ENCODE data around the gene TTC22.

Gene TTC22

DNA sequence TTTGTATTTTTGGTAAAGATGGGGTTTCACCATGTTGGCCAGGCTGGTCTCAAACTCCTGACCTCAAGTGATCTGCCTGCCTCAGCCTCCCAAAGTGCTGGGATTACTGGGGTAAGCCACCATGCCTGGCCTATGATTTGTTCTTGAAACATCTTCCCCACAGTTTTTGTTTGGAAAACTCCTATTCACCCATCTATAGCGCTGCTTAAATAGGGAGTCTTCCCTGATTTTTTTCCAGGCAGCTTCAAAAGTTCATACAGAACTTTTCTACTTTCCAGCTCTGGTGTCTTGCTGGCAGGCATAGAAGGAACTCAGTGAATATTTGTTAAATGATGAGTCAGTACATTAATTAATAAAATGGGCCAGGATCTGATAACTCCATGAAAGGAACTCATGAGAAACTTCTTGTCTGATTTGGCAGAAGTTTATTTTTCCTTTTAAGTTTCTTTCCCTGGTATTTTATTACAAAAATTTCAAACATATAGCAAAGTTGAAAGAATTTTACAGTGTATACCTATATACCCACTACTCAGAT lies 33.0 kb upstream of the TTC22 start:
- DNase-seq (ENCODE audit: low spot score) = no peak

DNA sequence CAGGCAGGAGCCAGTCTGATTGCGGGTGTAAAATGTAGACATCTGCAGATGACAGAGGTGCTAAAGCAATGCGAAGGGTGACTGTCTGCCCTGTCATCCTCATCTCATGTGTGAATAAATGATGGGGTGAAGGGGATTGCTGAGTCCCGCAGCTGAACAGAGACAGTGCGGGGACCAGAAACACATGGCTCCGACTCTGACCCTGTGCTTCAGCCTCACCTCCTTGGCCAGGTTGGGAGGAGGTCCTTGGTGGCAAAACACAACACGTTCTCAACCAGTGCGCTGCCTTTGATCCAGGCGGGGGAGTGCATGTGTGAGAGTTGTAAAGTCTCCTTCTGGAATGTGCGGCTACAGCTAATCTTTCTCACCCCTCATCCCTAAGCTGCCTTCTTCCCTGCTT lies 32.0 kb upstream of the TTC22 start:
- no peak for DNase-seq (ENCODE audit: low spot score)

DNA sequence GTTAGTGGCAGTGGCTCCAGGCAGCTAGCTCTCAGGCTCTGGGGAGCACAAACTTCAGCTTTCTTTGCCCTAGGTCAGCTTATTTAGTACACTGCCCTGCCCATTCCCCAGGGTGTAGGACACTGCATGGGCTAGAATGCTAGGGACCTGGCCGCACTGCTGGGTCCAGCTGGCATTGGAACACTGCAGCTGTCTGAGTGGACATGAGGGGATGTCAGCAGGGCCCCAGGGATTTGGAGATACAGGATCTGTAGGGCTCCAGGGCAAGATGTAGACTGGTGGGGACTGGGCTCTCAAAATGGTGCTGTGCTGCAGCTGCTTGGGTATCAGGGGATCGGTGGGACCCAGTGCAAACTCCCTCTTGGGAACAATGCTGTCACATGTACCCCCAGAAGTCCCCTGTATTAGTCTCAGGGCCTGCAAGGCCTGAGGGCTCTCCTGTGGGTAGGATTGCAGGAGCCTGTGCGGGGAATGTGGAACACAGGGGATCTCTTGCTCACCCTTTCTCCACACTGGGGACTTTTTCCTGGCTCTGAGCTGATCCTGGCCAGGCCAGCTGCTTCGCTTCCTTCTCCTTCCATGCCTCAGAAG lies 25.2 kb upstream of the TTC22 start:
- DNase-seq (ENCODE audit: low spot score) = no peak

DNA sequence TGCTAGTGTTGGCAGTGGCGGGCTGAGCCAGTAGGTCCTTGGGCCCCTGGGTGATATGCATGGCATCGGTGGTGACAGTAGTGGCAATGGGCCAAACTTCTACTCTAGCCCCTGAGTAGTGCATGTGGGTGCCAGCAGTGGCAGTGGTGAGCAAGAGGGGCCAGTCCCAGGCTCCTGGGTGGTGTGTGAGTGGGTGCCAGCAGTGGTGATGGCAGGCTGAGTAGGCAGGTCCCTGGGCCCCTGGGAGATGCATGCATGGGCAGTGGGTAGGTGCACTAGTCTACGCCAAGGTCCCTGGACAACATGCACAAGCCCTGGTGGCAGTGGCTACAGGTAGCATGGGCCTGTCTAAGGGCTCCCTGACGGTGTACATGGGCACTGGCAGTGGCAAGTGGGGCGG lies 24.6 kb upstream of the TTC22 start:
- no peak for DNase-seq (ENCODE audit: low spot score)

DNA sequence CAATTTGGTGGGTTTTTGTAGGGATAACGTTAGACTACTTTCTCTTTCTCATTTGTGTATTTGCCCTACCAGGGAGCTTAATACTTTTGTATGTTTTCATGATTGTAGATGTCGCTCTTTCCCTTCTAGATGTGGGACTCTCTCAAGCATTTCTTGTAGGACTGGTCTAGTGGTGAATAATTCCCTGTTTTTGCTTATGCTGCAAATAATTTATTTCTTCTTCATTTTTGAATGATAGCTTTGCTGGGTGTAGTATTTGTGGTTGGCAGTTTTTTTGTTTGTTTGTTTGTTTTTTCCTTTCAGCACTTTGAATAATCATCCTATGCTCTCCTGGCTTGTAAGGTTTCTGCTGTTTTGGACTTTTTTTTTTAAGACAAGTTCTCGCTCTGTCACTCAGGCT lies 22.5 kb upstream of the TTC22 start:
- DNase-seq (ENCODE audit: low spot score) = no peak

DNA sequence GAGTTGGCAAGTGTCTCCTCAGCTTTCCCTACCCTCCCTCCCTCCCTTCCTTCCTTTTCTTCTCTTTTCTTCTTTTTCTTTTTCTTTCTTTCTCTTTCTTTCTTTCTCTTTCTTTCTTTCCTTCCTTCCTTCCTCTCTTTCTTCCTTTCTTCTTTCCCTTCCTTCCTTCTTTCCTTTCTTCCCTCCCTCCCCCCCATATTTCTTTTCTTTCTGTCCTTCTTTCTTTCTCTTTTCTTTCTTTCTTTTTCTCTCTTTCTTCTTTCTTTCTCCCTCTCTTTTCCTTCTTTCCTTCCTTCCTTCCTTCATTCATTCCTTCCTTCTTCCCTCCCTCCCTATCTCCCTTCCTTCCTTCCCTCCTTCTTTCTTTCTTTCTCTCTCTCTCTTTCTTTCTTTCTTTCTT lies 18.6 kb upstream of the TTC22 start:
- no peak for DNase-seq (ENCODE audit: low spot score)

DNA sequence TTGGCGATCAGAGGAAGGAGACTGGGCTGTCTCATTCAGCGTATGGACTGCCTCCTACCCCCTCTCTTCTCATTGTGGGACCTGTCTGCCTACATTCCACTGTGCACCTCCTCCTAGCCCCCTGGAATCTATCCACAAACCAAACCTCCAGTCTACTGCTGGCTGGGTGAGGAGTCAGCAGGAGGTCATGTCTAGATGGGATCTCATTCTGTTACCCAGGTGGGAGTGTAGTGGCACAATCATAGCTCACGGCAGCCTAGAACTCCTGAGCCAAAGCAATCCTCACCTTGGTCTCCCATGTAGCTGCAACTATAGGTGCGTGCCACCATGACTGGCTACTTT lies 18.0 kb upstream of the TTC22 start:
- no peak for DNase-seq (ENCODE audit: low spot score)

DNA sequence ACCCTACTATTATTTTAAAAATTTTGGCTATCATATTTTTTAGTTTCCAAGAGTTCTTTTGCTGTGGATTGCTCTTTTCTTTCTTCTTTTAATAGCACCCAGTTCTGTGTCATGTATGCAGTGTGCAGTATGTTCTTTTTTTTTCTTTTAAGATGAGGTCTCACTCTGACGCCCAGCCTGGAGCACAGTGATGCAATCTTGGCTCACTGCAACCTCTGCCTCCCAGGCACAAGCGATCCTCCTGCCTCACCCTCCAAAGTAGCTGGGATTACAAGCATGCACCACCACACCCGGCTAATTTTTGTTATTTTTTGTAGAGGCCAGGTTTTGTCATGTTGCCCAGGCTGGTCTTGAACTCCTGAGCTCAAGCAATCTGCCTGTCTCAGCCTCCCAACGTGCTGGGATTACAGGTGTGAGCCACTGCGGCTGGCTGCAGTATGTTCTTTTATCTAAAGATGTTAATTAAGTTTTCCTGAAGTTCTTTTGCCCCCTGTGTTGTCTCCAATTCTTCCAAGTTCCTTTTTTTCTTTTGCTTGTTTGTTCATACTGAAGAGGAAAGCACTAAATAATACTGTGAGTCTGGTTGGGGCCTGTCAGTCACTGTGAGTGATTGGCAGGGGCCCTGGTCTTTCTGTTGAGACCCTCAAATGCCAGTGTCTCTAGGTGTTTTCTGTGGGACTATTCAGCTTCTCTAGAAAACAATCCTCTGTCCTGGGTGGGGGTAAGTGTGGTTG lies 17.5 kb upstream of the TTC22 start:
- DNase-seq (ENCODE audit: low spot score) = no peak

DNA sequence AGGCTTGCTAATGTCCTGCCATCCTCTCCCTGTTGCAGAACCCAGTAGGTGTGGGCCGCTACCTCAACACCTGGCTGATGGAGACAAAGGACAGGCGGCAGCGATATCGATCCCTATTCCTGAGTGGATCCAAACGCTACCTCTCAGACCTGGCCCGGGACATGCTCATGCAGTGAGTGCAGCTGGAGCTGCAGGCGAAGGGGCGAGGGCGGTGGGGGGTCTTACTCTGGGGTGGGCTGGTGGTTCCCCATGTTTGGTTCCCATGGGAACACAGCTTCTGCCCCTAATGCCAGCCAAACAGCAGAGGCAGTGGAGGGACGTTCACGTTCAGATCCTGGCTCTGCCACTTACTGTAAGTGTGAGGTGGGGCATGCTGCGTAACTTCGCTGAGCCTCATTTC lies 15.8 kb upstream of the TTC22 start:
- no peak for DNase-seq (ENCODE audit: low spot score)

DNA sequence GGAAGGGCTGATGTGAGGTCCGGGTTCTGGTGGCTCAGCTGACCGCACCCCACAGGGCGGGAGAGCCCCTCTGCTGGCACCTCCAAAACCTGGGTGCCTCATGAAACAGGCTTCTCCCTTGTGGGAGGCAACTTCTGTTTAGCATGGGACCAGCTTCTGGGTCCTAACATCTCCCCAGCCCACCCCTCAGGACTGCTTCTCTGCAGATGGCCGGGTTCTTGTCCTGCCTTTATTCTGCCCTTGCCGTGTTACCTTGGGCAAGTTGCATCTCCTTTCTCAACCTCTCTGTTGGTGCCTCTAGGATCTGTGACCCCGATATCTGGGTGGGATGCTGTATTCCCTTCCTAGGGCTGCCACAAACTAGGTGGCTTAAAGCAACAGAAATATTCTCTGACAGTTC lies 15.0 kb upstream of the TTC22 start:
- no peak for DNase-seq (ENCODE audit: low spot score)

DNA sequence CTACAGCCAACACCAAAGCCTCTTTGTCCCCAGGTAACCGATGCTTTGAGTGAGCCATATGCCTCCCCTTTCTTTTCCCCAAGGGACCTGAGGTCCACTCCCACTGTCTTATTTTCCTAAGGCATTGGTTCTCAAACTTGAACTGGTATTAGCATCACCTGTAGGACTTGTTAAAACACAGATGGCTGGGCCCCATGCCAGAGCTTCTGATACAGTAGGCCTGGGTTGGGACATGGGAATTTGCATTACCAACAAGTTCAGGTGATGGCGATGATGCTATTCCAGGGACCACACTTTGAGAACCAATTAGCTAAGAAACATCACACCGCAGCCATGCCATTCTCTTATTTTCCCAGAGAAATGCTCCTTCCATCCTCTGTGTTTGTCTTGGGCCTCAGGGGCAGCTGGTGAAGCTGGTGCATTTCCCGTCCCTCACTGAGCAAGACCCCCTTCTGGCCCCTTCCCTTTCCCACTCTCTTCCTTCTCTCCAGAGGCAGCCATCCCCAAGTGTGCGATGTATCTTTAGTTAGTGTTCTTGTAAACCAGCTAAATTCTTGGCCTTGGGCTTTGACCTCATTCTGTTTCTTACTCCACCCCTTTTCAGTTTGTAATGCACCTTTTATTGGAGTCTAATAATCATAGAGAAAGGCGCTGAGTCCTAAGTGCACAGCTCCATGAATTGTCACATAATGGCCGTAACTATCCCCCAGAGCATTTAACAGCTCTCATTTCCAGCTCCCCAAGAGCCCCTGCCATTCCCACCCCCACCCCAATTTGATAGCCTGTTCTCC lies 14.2 kb upstream of the TTC22 start:
- DNase-seq (ENCODE audit: low spot score) = no peak

DNA sequence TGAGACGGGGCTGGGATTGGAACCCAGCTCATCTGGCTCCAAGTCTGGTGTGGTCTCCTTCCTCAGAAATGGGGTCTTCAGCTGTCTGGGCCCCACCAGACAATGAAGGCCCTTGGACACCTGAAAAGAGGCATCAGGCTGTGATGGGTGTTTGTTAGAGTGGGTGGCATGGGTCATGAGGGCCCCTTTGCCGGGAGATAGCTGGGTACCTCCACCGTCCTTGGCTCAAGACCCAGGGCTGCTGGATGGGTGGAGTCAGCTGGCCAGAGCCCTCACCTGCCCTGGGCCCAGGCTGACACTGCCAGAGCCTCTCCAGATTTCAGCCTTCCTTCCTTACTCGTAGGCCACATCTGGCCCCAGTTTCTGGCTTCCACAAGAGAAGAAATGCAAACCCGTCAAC lies 13.4 kb upstream of the TTC22 start:
- DNase-seq (ENCODE audit: low spot score) = no peak

DNA sequence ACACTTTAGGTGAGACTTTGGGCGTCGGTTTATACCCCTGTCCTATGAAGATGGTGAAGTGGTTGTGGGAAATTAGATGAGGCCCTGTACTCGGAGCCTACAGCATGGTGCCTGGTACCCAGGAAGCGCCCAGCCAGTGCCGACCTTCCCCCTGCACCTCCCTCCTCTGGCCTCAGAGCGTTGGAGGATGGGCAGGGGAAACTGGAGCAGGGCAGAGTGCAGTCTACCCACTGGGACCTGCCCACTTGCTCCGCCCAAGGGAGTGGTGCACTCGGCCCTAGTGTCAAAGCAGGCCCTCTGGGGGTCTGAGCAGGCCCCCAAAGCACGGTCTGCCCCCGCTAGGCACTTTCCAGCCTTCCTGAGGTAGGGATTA lies 13.0 kb upstream of the TTC22 start:
- DNase-seq (ENCODE audit: low spot score) = no peak

DNA sequence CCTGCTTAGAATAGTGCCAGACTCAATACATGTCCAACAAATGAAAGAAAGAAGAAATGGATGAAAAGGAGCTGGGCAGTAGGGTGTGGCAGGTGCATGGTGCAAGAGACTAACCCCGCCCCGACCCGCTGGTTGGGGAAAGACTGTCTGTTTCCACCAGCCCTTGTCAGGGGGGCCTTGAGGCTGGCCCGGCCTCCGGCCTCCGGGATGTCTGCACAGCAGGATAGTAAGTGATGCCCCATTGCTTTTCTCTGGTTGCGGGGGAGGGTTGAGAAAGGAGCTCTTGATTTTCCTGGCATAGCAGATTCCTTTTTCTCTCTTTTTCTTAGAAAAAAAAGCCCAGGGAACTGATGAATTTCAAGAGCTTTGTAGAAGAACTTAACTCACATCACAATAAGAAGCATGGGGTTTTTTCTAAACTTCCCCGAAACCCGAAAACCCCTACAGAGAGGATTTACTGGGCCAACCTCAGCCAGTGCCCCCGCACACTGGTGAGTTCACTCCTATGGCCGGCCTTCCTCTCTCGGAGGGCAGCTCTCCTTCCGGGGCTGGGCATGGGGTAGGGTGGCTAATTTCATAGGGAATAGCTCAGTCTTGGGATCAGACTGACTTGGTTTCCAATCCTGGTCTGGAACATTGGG lies 12.5 kb upstream of the TTC22 start:
- no peak for DNase-seq (ENCODE audit: low spot score)

DNA sequence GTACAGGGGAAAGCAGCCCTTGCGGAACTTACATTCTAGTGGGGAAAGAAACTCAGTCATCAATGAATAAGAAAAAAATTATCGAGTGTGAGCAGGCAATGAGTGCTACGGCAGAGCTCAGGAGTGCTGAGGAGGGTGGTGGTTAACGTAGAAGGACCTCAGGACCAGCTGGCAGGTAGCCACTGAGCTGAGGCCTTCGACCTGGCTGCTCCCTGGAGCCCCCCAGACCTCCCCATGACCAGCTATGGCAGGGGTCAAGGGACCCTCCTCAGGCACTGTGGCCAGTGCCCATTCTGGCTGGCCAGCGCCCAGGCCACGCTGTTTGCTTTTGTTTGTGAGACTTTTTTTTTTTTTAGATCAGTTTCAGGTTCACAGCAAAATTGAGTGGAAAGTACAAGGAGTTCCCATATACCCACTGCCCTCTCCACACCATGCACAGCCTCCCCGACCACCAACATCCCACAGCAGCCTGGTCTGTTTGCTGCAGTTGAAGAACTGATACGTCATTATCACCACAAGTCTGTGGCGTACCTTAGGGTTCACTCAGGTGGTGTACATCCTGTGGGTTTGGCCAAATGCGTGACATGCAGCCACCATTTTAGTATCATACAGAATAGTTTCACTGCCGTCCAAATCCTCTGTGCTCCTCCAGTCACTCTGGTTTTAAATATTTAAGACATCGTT lies 11.8 kb upstream of the TTC22 start:
- DNase-seq (ENCODE audit: low spot score) = no peak

DNA sequence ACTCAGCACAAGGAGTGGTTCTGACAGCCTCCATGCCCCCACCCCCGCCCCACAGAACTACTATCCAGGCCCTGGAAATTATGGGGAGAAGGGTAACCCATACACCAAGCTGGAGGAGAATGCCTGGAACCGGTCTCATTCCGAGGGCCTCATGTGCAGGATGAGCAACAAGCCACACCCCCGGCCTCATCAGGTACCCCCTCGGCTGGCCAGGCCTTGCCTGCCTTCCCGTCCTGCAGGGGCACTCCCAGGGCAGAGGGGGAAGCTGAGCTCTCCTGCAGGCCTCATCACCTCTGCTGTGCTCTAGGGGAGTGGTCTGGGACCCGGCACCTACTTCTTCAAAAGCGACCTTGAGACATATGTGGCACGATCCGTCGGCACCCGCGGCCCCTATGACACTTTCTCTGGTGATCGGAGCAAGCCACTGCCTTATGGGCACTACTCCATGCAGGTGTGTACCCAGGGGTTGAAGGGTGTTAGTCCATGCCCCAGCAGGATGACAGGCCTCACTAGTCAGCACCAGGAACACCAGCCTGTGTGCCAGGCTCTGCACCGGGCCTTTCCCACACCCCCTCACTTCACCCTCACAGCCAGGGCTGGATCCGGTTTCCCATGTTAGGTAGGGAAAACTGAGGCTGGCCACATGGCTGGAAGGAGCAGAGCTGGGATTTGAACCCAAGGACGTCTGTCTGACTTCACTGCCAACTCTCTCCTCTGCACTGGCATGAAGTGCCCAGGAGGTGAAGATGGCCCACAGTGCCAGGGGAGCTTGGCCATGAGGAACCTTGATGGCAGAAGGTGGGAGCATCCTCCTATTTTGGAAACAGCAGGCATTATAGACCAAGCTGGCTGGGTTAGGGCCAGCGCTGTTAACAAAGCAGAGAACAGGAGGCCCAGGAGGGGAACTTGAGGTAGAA lies 10.9 kb upstream of the TTC22 start:
- DNase-seq (ENCODE audit: low spot score) = no peak

DNA sequence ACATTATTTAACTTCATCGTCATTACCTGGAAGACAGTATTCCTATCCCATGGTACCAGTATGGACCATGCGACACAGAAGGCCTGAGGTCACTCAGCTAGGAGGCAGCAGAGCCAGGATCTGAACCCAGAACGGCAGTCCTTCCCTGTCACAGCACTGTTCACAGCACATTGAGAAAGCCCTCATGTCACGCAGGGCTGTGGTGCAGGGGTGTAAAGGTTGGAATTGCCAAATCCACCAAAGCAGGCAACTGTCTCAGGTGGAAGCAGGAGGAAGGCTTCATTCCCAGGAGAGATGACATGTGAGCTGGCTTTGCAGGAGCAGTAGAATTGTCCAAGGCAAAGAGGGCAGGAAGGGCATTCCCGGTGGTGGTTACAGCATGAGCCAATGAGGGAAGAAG lies 9.9 kb upstream of the TTC22 start:
- no peak for DNase-seq (ENCODE audit: low spot score)

DNA sequence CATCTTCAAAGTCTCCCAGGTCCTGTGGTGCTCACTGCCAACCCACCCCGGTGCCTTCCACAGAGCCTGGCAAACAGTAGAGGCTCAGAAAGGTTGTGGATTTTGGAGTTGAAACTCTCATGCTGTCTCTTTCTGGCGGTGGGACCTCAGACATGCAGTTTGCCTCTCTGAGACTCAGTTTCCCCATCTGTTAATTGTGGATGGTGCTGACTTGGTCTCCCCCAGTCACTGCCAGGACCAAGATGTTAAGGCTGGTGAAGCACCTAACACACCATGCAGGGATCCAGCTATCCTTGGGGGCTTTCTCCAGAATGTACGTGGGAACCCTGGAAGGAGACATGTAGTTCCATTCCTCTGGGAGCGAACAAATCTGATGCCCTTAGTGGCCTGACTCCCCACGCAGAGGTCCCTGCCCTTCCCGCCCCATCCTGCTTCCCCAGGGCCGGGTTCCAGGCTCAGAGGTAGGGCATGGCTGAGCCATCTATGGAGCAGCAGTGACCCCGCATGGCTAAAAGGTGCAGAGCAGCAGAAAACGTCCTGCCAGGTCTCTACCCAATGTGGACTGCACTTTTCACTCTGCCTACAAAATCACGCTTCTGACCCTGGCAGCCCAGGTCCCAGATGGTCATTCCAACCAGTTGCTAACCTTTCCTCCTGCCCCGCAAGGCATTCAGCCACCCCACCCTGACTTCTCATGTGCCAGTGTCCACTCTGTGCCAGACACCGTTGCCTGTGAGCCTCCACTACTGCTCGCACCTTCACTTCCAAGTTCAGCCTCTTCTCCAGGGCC lies 9.2 kb upstream of the TTC22 start:
- peak; percentile 31 for DNase-seq (ENCODE audit: low spot score)

DNA sequence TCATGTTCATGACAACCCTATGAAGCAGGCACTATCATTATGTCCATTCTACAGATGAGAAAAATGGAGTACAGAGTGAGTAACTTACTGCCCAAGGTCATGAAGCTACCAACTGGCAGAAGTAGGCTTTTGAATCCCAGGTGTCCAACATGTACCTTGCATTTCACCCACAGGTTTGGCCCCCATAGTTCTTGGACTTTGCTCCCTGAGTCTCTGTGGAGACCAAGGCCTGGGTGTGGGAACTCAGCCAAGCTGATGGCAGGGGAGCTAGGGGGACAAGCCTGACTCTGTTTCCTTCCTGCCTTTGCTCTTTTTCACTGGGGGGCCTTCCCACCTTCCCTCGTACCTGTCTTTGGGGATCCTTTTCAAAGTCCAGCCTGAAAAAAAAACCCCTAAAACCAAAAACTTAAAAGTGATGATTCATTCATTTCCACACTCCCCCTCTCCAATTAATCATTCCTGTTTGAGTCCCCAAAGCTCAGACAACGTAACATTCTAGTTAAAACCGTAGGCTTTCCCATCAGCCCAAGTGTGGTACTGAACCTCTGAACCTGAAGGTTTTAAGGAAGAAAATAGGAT lies 8.5 kb upstream of the TTC22 start:
- DNase-seq (ENCODE audit: low spot score) = no peak
